Vagina (tissue), 2 donors: ENCODE data around the gene RYR2. TPM values are rescaled to one million over a fixed set of nuclear protein-coding genes. Genes with fewer than 3 reads are reported as not detected.

Source experiments
- DNase-seq, 2 donors: peaks; one replicate each; pipeline ENCODE4 v3.0.0-alpha.2; 2017; ENCODE audit errors: extremely low spot score in 2 of 2
- H3K27ac ChIP-seq: fragments of 200-600 bp; sonication (generic); one replicate; pipeline ENCODE4 v1.5.1; 2019
- H3K27me3 ChIP-seq: fragments of 200-600 bp; sonication (generic); one replicate; pipeline ENCODE4 v1.5.1; 2019
- H3K36me3 ChIP-seq, 2 donors: fragments of 200-600 bp; sonication (generic); one replicate each; pipeline ENCODE4 v1.5.1; 2017 to 2019
- H3K4me1 ChIP-seq: fragments of 200-600 bp; sonication (generic); one replicate; pipeline ENCODE4 v1.5.1; 2019
- H3K4me3 ChIP-seq, 2 donors: fragments of 200-600 bp; sonication (generic); 1 replicate in 1 of 2; 2 replicates in 1 of 2; pipeline ENCODE4 v1.5.1; 2016 to 2019
- H3K9me3 ChIP-seq: fragments of 200-600 bp; sonication (generic); one replicate; pipeline ENCODE4 v1.5.1; 2019
- POLR2A ChIP-seq, 2 donors: fragments of 450-650 bp; IDR thresholded peaks; one replicate each; pipeline ENCODE4 v1.6.1; 2017; ENCODE audit warnings: antibody characterized with exemption in 2 of 2, mild to moderate bottlenecking in 2 of 2, moderate library complexity in 2 of 2
- POLR2AphosphoS5 ChIP-seq, 2 donors: sonication (generic); formaldehyde crosslinking; IDR thresholded peaks; one replicate each; pipeline ENCODE4 v1.9.0; 2017; ENCODE audit warnings: antibody characterized with exemption in 2 of 2, mild to moderate bottlenecking in 2 of 2, low read depth in 1 of 2; ENCODE audit not compliant: insufficient read depth in 1 of 2
- intact Hi-C: fragments of 100-400 bp; cut with DNase I; formaldehyde crosslinking; loops from one replicate; pipeline ENCODE4 v1.15.1; 2023
- total RNA-seq: library from RNA; depleted of rRNA; stranded (reverse); fragments of >200 nt; gene quantifications from one replicate; pipeline ENCODE4 v1.2.3, GENCODE V29; 2016
- TF ChIP-seq, protein P1 (sequence below), 3 experiments: fragments of 450-650 bp in 2 of 3; fragments of 200-600 bp in 1 of 3; sonication (generic) in 1 of 3; IDR thresholded peaks; one replicate each; pipeline ENCODE4 v1.5.1; 2017 to 2019; ENCODE audit warnings: antibody characterized with exemption in 3 of 3, mild to moderate bottlenecking in 2 of 3, moderate library complexity in 2 of 3

The RYR2 gene
- total RNA-seq, 1 donor from 2014 or later = 1.5 TPM

- H3K9me3 ChIP-seq = no peaks in the 10 kb centered on the region
- H3K4me1 ChIP-seq = no peaks in the 10 kb centered on the region
- no peak for DNase-seq
- H3K27ac ChIP-seq = no peak overlapping the region
- no peaks in the 10 kb centered on the region for H3K27me3 ChIP-seq
- no peak overlapping the region for H3K4me3 ChIP-seq
- TF ChIP-seq POLR2A (IDR thresholded peaks at IDR 0.05) (no peak), POLR2AphosphoS5 (IDR thresholded peaks at IDR 0.05; ENCODE audit: insufficient read depth in 1 of 2, low read depth in 1 of 2) (no peak)
- TF ChIP-seq, protein P1, sequence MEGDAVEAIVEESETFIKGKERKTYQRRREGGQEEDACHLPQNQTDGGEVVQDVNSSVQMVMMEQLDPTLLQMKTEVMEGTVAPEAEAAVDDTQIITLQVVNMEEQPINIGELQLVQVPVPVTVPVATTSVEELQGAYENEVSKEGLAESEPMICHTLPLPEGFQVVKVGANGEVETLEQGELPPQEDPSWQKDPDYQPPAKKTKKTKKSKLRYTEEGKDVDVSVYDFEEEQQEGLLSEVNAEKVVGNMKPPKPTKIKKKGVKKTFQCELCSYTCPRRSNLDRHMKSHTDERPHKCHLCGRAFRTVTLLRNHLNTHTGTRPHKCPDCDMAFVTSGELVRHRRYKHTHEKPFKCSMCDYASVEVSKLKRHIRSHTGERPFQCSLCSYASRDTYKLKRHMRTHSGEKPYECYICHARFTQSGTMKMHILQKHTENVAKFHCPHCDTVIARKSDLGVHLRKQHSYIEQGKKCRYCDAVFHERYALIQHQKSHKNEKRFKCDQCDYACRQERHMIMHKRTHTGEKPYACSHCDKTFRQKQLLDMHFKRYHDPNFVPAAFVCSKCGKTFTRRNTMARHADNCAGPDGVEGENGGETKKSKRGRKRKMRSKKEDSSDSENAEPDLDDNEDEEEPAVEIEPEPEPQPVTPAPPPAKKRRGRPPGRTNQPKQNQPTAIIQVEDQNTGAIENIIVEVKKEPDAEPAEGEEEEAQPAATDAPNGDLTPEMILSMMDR (IDR thresholded peaks at IDR 0.05) = no peak
- no peaks in the 10 kb centered on the region for H3K36me3 ChIP-seq
- intact Hi-C loops = no loop called here
These were observed 240.3 kb downstream of the RYR2 start for GRCh38 chr1:237282208-237282783.

- intact Hi-C loops = no loop called here
- H3K27me3 ChIP-seq = no peaks in the 10 kb centered on the region
- H3K4me3 ChIP-seq = no peak overlapping the region
- H3K4me1 ChIP-seq = no peaks in the 10 kb centered on the region
- no peak for DNase-seq
- H3K36me3 ChIP-seq = no peaks in the 10 kb centered on the region
- no peak overlapping the region for H3K27ac ChIP-seq
- H3K9me3 ChIP-seq = no peaks in the 10 kb centered on the region
- TF ChIP-seq POLR2AphosphoS5 (IDR thresholded peaks at IDR 0.05; ENCODE audit: insufficient read depth in 1 of 2, low read depth in 1 of 2) = no peak
- TF ChIP-seq POLR2A (IDR thresholded peaks at IDR 0.05) = no peak
- TF ChIP-seq, protein P1 (IDR thresholded peaks at IDR 0.05) = no peak
These were observed 246.0 kb downstream of the RYR2 start for GRCh38 chr1:237287876-237288521.

GRCh38 chr1:237293804-237294203 is 251.8 kb downstream of the RYR2 start:
- Histone ChIP-seq H3K27me3 (no peaks in the 10 kb centered on the region), H3K27ac (no peak overlapping the region), H3K4me3 (no peak overlapping the region), H3K4me1 (no peaks in the 10 kb centered on the region), H3K36me3 (no peaks in the 10 kb centered on the region), H3K9me3 (no peaks in the 10 kb centered on the region)
- TF ChIP-seq, protein P1 (IDR thresholded peaks at IDR 0.05) = no peak
- TF ChIP-seq POLR2AphosphoS5 (IDR thresholded peaks at IDR 0.05; ENCODE audit: insufficient read depth in 1 of 2, low read depth in 1 of 2) (no peak), POLR2A (IDR thresholded peaks at IDR 0.05) (no peak)
- intact Hi-C loops = no loop called here
- DNase-seq = no peak

DNA sequence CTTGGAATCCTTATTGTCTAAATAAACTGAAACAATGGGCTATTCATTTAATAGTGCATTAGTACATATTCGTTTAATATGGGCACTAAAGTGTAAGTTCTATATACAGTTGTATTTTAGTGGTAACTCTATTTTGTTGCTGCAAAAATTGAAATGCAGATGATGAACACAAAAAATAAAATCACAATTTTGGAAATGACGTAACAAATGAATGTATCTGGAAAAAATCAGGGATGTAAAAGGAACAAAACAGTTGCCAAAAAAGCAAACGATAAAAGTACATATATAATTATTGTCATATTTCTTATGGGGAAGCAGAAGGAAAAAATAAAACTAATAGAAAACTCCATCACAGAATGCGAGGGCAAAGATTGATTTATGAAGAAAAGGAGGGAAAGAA is 254.9 kb downstream of the RYR2 start:
- H3K4me1 ChIP-seq = no peaks in the 10 kb centered on the region
- H3K27ac ChIP-seq = no peak overlapping the region
- DNase-seq = no peak
- H3K27me3 ChIP-seq = no peaks in the 10 kb centered on the region
- H3K9me3 ChIP-seq = no peaks in the 10 kb centered on the region
- H3K4me3 ChIP-seq = no peak overlapping the region
- TF ChIP-seq POLR2A (IDR thresholded peaks at IDR 0.05) = no peak
- TF ChIP-seq, protein P1 (IDR thresholded peaks at IDR 0.05) = no peak
- TF ChIP-seq POLR2AphosphoS5 (IDR thresholded peaks at IDR 0.05; ENCODE audit: insufficient read depth in 1 of 2, low read depth in 1 of 2) = no peak
- intact Hi-C loops = no loop called here
- no peaks in the 10 kb centered on the region for H3K36me3 ChIP-seq

DNA sequence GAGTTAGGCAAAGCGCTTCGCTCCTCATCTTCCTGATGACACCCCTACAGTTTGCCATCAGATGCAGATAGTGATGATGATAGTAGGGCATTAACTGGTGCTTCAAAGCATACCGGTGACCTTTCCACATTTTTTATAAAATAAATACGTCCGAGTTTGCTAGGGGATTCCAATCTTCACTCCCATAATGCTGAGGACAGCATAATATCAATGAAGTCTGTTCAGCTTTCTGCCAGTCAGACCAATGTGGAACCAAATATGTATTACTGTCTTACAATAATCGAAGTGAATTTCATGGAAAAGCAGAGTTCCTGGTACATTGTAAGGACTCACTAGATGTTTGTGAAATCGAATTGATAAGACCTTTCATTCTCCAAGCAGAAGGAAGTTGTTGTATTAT is 258.7 kb downstream of the RYR2 start:
- TF ChIP-seq, protein P1 (IDR thresholded peaks at IDR 0.05) = no peak
- TF ChIP-seq POLR2AphosphoS5 (IDR thresholded peaks at IDR 0.05; ENCODE audit: insufficient read depth in 1 of 2, low read depth in 1 of 2) (no peak), POLR2A (IDR thresholded peaks at IDR 0.05) (no peak)
- intact Hi-C loops = no loop called here
- no peaks in the 10 kb centered on the region for H3K36me3 ChIP-seq
- DNase-seq = no peak
- H3K27ac ChIP-seq = no peak overlapping the region
- H3K4me3 ChIP-seq = no peak overlapping the region
- no peaks in the 10 kb centered on the region for H3K9me3 ChIP-seq
- H3K27me3 ChIP-seq = no peaks in the 10 kb centered on the region
- no peaks in the 10 kb centered on the region for H3K4me1 ChIP-seq
